Stimulated activated CD4-positive, alpha-beta T cell treated with anti-CD3 and anti-CD28 coated beads, Interleukin-15, amount 100 ng/mL, for 24 hours (primary cell): ENCODE results near the gene LGI4.
"Not testable (repeated sequence)": the region's sequence is repeated elsewhere in the genome, so short reads cannot be mapped to it uniquely, and the experiment has no call there.

Source experiments
- DNase-seq: peaks from one replicate; pipeline ENCODE4 v3.0.0-alpha.2; 2020

The LGI4 gene

DNA sequence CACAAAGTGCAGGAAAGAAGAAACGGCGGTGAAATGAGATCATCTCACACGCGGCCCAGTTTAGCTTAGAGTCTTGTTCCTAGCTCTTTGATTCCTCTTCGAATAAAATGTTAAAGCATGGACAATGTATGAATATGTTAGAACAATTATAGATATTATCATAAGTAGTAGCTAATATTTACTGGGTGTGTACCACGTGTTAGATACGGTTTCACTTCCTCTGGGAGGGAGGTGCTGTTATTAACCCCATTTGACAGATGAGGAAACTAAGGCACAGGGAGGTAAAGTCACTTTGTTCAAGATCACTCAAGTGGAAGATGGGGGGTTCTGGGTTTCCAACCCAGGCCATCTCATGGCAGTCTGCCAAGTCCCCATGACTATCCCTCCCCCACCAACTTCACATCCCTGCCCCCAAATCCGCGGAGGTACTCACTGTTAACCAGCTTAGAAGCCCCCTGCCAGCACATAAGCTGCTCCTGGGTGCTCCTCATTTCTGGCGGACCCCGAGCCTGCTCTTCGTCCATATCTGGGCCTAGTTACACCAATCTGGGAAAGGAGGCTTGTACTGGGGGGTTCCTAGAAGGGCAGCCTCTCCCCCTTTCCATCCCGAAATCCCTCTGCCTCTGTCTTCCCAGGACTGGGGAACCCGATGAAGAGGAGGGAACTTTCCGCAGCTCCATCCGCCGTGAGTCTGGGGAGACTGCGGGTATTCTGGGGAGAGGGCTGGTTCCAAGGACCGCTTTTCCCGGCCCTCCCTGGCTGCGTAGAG is 7.2 kb upstream of the LGI4 start:
- DNase-seq, result no peak

GRCh38 chr19:35140962-35141836 is 6.3 kb upstream of the LGI4 start:
- DNase-seq, result peak; percentile 98

DNA sequence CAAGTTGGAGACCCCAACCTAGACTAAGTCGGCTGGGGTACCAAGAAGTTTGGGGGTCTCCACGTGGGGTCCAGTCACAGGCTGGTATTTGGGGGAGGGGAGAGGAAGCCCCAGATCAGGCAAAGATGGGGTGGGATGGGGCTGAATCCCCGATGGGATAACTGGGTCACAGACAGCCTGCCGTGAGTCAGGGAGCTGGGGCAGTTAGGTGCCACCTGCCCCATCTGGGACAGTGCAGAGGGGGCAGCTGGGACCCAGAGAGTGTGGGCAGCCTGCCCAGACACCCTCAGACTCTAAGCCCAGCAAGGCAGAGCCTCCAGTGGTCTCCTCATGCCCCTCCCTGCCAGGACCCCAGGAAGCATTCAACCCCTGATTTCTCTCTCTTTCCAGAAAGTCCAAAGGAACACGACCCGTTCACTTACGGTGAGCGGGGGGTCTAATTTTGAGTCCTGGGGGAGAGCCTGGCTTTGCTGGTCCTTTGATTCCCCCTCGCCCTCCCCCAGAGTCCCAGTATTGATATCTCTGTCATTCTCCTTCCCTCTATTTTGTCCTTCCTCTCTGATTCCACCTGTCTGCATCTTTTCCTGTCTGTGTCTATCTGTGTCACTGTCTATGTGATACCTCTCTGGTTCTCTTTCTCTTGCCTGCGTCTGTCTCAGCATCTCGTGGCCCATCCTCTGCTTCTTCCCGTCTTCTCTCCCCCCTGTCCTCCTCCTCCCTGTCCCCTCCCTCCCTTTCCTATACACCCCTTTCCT is 5.5 kb upstream of the LGI4 start:
- no peak for DNase-seq

DNA sequence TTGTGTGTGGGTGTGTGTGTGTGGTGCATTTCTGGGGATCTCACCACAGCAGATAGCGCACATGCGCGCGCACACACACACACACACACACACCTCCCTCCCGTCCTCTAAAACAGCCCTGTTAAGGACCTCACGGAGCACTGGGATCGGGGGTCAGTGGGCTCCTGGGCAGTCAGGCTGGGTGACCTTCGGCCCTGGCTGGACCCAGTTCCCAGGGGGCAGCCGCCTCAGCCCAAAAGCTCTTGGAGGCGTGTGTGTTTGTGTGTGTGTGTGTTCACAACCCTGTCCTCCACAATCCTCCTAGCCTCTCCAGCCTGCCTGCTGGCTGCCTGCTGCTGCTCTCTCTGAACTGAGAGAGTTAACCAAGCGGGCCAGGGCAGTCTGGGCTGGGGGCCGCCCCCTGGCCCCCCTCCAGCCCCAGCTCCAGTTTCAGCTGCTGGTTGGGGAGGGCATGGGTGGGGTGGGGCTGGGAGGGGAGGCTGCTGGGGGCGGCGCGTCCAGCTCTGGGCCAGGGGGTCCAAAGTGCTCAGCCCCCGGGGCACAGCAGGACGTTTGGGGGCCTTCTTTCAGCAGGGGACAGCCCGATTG is 3.5 kb upstream of the LGI4 start, which contains the start of gene FXYD1:
FXYD1 (plus strand) TSS at position 520 of the 588 bp plus-strand sequence. CDS start 1,256 bp downstream, outside the sequence.
- no peak for DNase-seq

DNA sequence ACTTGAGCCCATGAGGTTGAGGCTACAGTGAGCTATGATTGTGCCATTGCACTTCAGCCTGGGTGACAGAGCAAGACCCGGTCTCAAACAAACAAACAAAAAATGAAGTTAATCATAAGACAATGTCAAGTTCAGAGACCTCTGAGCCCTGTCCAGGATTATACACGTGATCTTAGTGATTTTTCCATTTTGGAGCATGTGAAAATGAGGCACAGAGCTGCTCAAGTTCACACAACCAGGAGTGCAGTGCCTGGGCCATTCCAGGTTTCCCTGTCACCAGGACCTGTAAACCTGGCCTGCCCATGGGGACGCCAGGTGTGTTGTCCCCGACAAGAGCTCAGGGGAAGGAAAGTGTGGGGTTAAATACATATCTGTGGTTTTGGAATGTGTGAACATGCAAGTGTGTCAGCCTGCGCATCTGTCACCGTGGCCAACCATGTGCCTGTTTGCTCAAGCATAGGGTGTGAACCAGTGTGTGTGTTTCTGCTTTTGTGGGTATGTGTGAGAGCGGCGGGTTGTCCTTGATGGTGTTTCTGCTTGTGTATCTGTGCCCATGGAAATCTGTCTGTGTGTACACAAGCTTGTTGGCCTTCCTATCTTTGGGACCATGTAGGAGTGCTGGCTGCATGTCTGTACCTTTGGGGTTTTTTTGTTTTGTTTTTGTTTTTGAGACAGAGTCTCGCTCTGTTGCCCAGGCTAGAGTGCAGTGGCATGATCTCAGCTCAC is 2.3 kb upstream of the LGI4 start:
- no peak for DNase-seq

GRCh38 chr19:35136231-35136630 is 1.4 kb upstream of the LGI4 start:
- DNase-seq, result no peak

DNA sequence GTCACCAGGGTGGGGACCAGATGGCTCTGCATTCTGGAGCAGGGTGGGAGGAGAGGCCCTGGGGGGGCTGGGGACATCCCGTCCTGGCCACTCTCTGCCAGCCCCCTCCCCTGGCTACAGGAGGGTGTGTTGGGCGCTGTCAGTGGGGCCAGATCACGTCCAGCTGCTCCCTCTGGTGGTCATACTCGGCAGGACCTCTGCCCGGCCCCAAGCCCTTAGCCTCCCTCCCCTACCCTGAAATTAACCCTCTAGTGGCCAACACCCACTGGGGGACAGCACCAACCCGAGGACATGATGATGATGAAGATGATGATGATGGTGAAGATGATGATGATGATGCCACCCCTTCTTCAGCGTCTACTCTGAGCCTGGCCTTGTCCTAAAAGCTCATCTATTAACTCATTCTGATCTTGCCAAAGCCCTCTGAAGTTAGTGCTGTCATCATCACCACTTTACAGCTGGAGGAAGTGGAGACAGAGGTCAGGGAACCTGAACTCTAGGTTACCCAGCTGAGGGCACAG is 590 bp upstream of the LGI4 start:
- peak; percentile 78 for DNase-seq

DNA sequence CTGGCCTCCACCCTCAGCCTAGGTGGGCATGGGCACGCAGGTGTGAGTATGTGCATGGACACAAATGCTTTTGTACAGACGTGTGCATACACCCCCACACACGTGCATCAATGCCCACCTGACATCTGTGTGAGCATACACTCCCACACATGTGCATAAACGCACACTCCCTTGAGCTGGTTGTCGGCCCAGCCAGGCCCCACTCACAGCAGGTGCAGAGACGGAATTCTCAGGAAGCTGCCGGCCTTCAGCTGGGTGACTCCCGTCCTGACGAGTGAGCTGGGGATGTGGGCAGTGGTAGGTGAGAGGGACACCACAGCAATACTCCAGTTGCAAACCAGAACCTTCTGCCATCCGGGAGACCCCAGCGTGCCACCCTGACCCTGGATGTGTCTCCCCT is 1.0 kb downstream of the LGI4 start:
- DNase-seq, result no peak

- no peak for DNase-seq
Measured at GRCh38 chr19:35132254-35132653, 2.6 kb downstream of the LGI4 start.

GRCh38 chr19:35130761-35131720 is 3.8 kb downstream of the LGI4 start:
- DNase-seq, result no peak

- DNase-seq, result not testable (repeated sequence)
Measured at GRCh38 chr19:35129724-35130274, 5.1 kb downstream of the LGI4 start.

- DNase-seq, result no peak
Measured at GRCh38 chr19:35128398-35129057, 6.3 kb downstream of the LGI4 start.

- no peak for DNase-seq
Measured at GRCh38 chr19:35127871-35128270, 7.0 kb downstream of the LGI4 start.

DNA sequence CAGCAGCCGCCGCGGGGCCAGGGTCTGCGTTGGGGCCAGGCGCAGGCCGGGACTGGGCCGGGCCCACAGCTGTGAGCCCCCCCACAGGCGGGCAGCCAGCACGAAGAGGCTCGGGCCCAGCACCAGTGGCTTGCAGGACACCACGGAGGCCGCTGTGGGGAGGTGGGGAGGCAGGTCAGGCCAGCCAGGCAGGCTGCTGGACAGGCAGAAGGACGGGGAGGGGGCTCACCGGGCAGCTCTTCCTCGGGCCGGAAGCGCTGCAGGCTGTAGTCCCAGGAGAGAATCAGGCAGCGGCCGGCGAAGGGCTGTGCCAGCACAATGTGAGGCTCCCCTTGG is 8.3 kb downstream of the LGI4 start:
- no peak for DNase-seq

GRCh38 chr19:35125749-35126623 is 8.9 kb downstream of the LGI4 start:
- no peak for DNase-seq

DNA sequence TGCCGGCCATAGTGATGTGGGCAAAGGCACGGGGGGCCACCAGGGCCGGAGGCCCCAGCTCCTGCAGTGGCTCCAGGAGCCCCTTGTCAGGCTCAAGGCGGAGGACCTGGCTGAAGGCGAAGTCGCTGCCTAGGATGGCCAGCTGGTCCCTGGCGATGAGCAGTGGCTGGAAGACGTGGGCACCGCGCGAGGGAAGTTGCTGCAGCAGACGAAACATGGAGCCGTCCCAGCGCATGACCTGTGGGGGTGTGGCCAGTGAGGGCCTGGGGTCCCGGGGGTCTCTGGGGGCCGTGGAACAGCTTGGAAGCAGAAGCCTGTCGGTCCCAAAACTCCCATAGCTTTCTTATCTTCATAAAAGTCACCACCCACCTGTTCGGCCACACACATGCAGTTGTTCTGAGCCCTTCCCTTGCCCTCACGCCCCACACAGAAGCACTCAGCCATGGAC is 9.6 kb downstream of the LGI4 start:
- no peak for DNase-seq

- DNase-seq, result peak; percentile 92
Measured at GRCh38 chr19:35124098-35125060, 10.5 kb downstream of the LGI4 start.

DNA sequence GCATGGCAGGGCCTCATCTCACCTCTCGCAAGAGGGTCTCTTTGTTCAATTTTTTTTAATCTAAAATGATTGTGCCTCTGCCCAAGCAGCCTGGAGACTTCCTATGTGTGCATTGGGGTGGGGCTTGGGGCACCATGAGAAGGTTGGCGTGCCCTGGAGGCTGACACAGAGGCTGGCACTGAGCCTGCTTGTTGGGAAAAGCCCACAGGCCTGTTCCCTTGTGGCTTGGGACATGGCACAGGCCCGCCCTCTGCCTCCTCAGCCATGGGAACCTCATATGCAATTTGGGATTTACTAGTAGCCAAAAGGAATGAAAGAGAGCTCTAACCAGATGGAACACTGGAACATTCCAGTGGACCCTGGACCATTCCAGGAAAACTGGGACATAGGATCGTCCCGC is 11.3 kb downstream of the LGI4 start:
- DNase-seq, result no peak
